GM18909 (cell line): Measurements from ENCODE around the gene CGNL1.

Experiments used
- ATAC-seq: cut with Tn5 transposase; IDR thresholded peaks from one replicate; pipeline ENCODE4 v1.9.1; 2021; ENCODE audit warnings: mild to moderate bottlenecking; ENCODE audit not compliant: unreplicated experiment, poor library complexity

CGNL1 gene

GRCh38 chr15:57418635-57419034 is 42.3 kb downstream of the CGNL1 start:
- no peak for ATAC-seq

- no peak for ATAC-seq
Measured at GRCh38 chr15:57419335-57419734, 43.0 kb downstream of the CGNL1 start.

GRCh38 chr15:57421110-57421509 is 44.8 kb downstream of the CGNL1 start:
- no peak for ATAC-seq

- ATAC-seq: no peak
Measured at GRCh38 chr15:57421551-57421950, 45.2 kb downstream of the CGNL1 start.

GRCh38 chr15:57422113-57422754 is 45.9 kb downstream of the CGNL1 start:
- ATAC-seq: peak; percentile 89

- ATAC-seq: no peak
Measured at GRCh38 chr15:57423599-57424140, 47.4 kb downstream of the CGNL1 start.

GRCh38 chr15:57424628-57425405 is 48.5 kb downstream of the CGNL1 start:
- no peak for ATAC-seq

- no peak for ATAC-seq
Measured at GRCh38 chr15:57425842-57426241, 49.5 kb downstream of the CGNL1 start.

- ATAC-seq: no peak
Measured at GRCh38 chr15:57427367-57427821, 51.1 kb downstream of the CGNL1 start.

- ATAC-seq: no peak
Measured at GRCh38 chr15:57432141-57432741, 55.9 kb downstream of the CGNL1 start.

GRCh38 chr15:57436166-57436565 is 59.9 kb downstream of the CGNL1 start:
- ATAC-seq: no peak

- ATAC-seq: no peak
Measured at GRCh38 chr15:57436961-57437360, 60.7 kb downstream of the CGNL1 start.

GRCh38 chr15:57437564-57437963 is 61.3 kb downstream of the CGNL1 start:
- no peak for ATAC-seq

GRCh38 chr15:57438166-57438565 is 61.9 kb downstream of the CGNL1 start:
- ATAC-seq: no peak

- no peak for ATAC-seq
Measured at GRCh38 chr15:57439128-57440027, 63.1 kb downstream of the CGNL1 start.

GRCh38 chr15:57440167-57440566 is 63.9 kb downstream of the CGNL1 start:
- ATAC-seq: no peak

GRCh38 chr15:57440799-57441198 is 64.5 kb downstream of the CGNL1 start:
- ATAC-seq: no peak

- ATAC-seq: no peak
Measured at GRCh38 chr15:57442335-57442734, 66.0 kb downstream of the CGNL1 start.

GRCh38 chr15:57443486-57443885 is 67.2 kb downstream of the CGNL1 start:
- ATAC-seq: no peak

GRCh38 chr15:57444877-57445513 is 68.7 kb downstream of the CGNL1 start:
- no peak for ATAC-seq
